Hematopoietic multipotent progenitor cell treated with erythropoietin and hydrocortisone succinate and interleukin-3 and kit ligand, for 8 days (in vitro differentiated cells): ENCODE measurements around the gene AMOTL2.

Experiments
- DNase-seq: peaks from one replicate; pipeline ENCODE4 v3.0.0-alpha.2; 2015

AMOTL2 gene

DNA sequence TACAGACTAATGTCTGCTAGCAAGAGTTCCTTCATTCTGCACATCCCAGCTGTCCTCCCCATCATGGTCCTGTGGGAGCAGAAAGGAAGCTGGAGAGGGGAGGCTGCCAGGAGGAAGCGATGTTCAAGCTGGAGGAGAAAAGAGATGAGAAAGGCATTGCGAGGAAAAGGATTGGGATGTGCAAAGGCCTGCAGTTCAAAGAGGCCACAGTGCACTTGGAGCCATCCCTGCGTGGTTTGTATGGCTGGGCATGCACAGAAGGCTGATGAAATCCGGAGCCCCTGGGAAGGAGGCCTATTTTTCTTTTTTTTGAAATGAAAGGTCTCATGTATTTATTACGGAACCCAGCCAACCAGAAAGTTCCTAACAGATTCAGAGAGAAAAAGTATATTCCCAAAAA lies 22.8 kb downstream of the AMOTL2 start:
- DNase-seq, result no peak

DNA sequence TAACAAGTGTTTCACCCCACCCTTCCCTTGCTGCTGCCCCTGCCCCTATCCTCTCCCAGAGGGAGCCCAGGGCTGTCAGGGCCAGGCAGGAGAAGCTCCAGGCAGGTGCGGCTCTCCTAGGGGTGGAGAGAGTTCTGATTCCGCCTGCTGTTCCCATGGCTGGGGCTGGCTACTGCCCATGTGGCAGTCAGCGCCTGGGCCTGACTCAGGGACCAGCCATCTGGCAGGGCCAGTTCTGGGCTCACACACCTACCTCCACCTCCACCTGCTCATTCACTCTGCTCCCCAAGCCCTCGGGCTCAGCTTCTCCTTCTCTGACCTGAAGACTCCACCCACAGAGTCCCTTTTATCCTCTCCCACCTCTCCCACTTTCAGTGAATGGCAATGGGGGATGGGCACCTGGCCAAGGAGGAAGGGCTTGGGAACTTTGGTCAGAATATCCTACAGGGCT lies 23.4 kb downstream of the AMOTL2 start:
- no peak for DNase-seq

DNA sequence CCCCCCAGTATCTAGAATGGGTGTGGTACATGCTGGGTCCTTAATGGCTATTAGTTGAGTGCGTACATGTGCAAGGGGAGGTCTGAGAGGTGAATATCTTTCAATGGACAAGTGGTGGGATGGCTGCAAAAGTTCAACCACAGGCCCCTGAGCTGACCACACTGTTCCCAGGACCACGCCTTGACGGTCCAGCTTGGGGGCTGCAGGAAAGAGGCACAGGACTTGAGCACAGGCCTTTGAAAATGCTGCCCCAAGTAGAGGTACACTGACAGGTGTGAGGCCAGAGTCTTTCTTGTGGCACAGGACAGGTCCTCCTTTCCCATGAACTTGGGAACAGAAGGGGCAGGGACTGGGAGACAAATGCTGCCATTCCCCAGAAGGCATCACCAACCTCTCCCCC lies 24.0 kb downstream of the AMOTL2 start:
- DNase-seq, result no peak

DNA sequence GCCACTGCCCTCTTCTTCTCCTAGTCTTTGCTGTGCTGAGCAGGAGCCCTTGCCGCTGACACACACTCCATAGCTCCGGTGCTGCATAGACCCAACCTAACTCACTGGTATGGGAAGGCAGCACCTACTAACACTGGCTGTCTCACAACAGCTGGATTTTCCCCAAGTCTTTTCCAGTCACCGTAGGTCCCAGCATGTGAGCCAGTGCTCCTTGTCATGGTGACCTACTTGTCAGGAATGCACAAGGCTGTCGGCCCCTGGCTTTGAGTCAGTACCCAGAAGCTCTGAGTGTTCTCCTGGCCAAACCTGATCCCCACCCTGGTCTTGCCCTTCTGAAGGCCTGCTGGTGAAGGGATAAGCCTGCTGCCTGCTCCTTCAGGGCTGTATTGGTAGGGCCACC lies 25.7 kb downstream of the AMOTL2 start:
- DNase-seq, result no peak

DNA sequence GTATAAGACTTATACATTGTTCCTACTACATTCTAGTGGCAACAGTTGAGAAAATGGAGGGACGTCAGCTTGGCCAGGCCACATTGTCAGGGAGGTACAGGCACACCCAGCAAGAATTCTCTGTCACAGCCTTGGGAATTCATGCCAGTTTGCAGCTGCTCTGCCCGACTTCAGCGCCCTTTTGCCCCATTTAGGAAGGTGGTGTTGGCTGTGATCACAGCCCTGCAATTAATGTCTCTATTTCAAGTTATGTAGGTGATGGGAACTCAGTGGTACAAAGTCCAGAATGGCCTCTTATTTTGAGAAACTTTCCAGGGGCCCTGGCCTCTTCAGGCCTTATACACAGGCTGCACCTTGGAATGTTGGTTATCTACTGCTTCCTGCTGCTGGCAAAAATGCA lies 26.7 kb downstream of the AMOTL2 start:
- no peak for DNase-seq

DNA sequence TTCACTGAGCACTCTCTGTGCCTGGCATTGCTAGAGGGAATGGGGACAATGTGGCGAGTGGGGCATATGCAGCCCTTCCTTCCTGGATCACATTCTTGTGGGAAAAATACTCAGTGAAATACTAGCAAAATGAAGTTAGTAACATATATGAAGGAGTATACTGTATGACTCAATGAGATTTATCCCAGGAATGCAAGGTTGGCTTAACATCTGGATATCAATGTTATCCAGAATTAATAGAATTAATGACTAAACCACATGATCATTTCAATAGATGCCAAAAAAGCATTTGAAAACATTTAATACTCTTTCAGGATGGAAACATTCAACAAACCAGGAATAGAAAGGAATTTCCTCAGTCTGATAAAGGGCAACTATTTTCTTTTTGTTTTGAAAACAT lies 27.5 kb downstream of the AMOTL2 start:
- DNase-seq, result no peak

DNA sequence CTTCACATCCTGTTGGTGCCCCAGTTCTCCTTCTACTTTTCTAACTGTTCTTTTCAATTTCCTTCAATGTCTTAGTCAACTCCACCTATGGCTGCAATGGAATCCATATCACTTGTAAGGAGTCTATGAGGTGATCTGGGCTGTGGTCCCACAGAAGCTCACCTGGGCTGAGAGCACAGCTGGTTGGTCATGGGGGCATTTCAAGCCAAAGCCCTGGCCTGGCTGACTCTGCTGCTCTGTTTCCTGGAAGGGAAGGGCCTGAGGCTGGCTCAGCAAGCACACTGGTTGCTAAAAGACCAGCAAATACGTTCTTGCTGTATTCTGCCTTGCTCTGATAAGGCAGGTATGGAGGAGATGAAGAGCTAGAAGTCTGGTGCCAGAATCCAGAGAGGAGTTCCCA lies 29.0 kb downstream of the AMOTL2 start:
- DNase-seq, result no peak

DNA sequence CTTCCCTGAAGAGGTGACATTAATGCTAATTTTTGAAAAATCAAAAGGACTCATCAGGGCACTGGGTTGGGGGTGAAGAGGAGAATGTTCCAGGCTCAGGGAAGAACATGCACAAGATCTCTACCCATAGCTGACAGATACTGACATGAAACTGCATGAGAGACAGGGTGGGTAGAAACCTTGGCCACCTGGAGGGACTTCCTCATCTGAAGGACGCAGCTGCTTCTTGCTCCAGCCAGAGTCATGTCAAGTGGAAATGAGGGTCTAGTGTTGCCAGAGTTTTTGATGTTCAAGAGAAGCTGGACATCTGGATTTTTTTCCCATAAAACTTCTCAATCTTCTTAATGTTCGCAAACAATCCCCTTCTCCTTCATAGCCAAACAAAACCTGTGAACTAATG lies 29.7 kb downstream of the AMOTL2 start:
- no peak for DNase-seq

DNA sequence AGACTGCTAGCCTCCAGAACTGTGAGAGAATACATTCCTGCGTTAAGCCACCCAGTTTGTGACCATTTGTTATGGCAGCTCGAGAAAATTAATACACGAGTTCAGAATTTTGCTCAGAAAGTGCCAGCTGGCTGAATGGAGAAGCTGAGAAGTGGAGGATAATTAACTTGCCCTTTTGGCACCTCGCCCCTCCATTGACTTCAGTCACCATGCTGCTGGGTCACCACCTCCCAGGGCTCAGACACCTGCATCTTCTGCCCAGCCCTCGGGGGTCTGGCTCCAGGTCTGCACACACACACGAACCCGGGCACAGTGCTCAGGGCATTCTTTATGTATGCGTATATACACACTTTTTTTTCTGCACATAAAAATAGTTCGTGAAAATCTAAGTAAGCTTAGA lies 32.0 kb downstream of the AMOTL2 start:
- no peak for DNase-seq

DNA sequence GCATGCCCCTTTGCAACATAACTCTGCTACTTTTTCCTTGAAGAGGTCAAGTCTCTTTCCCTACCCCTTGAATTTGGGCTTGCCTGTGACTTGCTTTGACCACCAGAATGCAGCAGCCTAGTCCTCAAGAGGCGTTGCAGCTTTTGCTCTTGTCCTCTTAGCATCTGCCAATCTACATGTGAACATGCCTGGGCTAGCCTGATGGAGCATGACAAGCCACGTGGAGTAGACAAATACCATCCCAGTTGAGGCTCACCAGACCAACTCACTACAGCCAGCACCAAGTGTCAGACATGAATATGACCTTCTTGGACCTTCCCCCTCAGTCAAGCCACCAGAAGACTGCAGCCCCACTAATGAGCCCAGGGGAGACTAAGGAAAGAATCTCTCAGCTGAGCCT lies 32.9 kb downstream of the AMOTL2 start:
- no peak for DNase-seq

DNA sequence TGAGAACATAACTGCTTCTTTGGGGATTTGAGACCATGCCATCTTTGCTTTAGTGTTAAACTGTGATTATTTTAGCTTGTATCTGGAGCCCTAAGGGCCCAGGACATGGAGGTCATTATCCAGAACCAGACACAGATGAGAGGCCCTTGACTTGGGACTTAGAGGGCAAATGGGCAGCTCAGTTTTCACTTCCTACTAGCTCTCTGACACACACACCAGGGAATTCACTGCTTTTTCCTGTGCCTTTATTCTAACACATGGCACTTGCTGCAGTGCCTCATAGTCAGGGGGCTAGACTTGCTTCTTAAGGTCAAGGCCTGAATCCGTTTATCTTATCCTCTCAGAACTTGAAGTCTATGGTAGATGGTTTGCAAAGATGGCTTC lies 33.3 kb downstream of the AMOTL2 start:
- no peak for DNase-seq

DNA sequence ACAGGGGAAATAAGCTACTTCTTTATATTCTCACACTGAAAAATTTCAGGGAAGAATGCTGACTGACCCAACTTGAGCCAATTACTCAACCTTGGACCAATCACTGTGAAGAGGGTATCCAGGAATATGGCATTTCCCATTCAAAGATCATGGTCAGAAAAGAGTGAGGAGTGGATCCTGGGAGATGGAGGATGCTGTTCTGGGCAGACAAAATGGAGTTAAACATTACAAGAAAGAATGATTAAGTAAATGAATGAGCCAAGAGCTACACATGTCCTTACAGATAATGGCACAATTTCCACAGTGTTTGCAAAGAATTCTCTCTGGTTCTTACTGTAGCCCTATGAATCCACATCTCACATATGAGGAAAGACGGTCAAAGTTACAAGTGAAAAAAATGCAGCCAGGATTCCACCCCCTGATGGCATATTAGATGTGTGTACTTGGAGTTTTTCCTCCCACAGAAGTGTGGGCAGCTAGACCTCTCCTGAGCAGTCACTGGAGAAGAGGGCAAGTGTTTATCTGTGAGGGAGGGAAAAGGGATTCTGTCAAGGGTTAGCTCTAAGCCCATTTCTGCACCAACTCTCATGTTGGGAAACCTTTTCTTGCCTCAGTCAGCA lies 33.8 kb downstream of the AMOTL2 start:
- DNase-seq, result no peak

DNA sequence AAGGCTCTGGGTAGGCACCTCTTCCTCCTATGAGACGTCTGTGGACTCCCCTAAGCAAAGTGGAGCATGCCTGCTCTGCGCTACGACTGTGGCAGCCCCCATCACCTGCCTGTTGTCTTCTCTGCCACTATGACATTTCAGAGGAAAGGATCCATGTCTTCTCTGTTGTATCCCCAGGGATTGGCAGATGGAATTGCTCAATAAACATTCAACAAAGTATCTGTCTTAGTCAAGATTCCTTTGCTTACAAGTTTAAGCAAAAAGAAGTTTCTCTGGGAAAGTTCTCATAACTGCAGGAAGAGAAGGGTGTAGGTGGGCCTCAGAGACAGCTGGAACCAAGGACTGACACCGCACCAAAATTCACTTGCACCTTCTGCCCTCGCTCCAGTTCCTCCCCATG lies 34.3 kb downstream of the AMOTL2 start:
- DNase-seq, result no peak

DNA sequence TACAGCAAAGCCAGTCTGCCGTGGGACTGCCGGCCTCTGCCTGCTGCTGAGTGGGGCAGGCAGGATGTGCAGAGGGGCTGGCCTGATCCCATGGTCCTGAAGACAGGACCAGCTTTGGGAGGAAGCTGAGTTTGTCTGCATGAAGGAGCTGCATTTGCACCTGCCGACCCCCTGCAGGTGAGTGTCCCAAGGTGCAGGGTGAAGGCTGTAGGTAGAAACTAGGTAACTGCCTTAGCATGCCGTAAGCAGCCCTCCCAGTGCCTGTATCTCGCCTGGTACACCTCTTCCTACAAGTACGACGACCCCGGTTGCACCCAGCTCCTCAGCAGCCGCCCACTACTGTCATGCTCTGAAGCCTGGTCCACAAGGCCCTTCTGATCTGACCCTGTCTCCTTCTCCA lies 34.9 kb downstream of the AMOTL2 start:
- DNase-seq, result no peak

DNA sequence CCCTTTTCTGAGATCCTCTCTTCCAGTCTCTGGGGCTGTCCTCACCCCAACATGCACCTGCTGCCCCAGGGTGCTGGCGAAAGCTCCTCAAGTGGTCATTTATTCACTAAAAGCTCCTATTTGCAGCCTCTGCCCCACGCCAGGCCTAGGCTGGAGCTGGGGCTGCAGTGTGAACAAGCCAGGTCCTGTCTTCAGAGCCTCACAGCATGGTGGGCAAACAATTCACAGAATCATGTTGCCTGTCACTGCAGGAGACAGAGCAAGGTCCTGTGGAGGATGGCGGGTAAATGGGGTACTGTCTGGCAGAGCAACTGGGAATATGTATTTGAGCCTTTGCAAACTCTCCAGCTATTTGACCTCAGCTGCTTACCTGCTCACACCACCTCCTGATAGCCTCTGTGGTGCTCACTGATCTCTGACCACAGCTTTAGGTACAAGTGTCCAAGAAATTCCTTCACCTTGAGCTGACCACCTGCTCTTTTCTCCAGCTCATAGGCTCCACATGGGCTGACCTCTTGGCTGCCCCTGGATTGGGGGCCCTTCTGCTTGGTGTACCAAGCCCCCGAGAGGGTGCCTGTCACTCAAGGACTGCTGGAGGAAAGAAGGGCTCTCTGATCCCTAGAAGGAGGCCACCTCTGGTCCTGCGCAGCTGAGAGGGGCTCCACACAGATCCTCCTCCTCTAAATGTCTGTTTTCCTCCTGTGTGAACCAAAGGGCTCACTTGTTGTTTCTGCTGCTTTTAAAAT lies 35.6 kb downstream of the AMOTL2 start:
- DNase-seq, result no peak

DNA sequence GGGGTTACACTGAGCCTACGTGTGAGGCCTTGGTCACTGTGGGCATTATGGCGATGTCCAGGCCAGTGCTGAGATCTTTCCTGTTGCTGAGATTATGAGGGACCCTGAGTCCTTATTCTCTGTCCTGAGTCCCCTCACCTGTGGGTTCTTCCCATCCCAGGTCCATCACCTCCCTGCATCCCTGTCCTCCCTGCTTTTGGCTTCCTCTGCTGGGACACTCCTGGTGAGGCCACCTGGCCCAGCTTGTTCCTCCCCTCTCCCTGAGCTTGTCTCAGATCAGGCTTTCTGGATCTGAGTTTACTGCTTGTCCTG lies 36.1 kb downstream of the AMOTL2 start:
- no peak for DNase-seq

DNA sequence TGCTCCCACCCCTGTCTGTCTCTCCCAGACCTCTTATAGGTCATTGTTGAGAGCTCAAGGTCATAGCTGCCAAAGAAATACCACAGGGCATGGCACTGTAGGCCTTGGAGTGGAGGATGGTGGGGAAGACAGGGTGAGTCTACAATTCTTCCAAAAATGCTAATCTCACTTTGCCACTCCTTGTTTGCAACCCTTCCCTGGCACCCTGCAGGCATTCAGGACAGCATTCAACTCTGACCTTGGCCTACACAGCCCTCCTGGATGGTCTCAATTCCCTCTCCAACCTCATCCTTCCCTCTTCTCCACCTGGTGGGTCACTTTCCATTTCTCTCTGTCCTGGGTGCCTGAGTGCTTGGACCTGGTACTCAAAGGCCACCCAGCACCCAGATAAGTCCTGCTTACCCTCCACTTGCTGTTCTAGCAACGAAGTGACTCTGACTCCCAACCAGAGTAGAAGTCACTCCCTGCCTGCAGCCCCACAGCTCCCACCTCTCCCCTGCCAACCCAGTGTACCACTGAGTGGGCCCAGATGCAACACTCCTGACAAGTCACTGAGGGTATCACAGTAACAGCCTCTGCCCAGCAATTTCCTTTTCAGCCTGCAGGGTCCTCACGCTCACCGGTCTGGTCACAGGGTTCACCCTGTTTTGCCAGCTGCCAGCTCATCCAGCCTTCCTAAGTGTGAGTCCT lies 36.6 kb downstream of the AMOTL2 start:
- DNase-seq, result no peak

DNA sequence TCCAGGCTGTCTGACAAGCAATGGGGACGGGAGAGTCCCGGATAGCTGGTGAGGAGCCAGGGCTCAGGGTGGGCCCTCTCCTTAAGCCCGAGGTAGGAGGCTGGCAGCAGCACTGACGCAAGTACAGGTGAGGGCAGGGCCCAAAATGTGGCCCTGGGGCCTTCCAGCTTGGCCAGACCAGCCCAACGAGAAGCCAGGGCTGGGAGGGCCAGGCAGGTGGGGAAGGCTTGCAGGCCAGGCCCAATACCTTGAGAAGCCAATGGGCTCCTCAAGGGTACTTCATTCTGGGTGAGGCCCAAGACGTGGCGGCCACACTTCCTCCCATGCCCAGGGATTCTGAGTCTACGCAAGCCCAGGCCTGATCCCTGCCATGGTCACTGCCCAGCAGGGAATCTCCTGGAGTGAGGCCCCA lies 37.2 kb downstream of the AMOTL2 start:
- DNase-seq, result no peak

DNA sequence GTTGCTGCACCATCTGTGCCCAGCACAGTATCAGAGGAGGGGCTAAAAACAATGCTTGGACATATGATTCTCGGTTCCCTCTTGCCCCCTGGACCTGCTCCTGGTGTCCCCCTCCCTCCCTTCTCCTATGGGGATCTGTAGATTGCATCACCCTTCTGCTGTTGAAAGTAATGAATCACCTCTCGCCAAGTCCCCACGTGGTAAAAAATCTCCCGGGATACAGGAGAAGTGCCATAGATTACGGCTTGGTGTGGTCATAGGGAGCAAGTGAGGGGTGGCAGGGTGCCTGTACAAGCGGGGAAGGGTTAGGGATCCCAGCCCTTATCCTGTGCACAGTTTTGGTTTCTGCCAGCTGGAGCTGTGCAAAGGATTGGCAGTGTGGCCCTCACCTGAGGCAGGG lies 37.7 kb downstream of the AMOTL2 start:
- no peak for DNase-seq

DNA sequence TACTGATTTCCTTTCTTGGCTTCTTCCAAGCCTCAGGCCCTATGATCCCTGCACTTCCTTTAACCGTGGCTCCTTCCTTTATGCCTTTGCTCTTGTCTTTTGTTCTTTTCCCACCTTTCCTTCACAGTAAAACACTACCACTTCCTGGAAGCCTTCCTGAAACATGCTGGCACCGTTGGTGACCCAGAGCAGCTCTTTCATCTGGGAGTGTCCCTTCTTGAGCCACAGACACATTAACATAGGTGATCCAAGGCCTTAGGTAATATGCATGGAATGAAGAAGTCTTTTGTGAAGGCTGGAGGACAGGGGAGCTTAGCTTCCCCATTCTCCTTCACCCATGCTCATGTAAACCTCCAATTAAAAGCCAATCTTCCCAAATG lies 39.4 kb downstream of the AMOTL2 start:
- no peak for DNase-seq

DNA sequence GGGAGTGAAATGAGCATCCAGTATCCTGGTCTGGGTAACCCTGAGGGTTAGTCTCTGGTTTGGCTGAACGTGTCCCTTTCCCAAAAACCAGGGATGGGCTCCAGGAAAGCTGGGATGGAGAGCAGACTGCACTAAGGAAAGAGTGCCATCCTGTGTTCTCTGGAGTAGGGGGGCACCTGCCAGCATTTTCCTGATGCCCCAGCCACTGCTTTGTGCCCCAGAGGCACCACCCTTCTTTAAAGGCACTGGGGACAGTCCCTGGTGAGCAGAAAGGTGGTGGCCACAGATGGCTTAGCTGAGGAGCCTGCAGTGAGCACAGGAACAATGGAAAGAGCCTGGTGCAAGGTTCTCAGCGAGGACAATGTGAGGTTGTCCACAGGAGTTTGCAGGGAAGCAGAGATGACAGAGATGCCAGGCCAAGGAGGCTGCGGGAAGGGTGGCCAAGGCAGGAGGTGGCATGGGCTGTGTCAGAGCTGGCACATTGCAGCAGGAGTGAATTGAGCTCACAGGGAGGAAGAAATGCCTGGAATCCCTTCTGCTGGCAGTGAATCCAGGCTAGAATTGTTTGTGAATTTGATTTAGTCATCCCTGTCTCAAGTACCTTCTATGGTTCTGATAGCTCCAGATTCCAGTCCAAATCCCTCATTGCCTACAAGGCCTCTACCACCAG lies 39.9 kb downstream of the AMOTL2 start:
- no peak for DNase-seq

DNA sequence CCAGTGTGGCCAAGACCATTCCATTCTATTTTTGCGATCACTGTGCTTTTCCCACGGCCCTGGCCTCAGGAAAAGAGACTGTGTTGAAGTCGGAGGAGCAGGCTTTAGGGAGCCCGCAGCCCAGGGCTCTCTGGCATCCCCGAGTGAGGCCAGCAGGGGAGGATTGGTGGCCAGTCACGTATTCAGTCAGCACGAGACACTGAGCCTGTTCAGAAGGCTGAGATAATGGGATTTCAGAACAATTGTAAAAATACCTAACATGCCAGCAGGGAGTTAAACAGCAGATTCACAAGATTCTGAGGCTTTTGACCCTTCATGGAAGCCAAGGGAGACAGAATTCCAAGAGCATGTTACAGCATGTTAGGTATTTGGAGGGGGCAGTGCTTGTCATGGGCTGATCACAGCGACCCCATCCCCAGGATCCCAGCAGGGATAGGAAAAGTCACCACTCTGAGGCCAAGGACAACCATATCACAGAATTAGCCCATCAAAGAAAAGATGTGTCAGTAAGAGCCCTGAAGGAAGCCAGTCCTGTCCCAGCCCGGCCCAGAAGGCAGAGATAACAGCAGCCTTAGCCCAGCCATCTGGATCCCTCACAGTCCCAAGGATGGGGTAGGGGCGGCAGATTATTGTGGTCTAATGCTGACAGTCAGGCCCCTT lies 40.6 kb downstream of the AMOTL2 start:
- DNase-seq, result no peak

DNA sequence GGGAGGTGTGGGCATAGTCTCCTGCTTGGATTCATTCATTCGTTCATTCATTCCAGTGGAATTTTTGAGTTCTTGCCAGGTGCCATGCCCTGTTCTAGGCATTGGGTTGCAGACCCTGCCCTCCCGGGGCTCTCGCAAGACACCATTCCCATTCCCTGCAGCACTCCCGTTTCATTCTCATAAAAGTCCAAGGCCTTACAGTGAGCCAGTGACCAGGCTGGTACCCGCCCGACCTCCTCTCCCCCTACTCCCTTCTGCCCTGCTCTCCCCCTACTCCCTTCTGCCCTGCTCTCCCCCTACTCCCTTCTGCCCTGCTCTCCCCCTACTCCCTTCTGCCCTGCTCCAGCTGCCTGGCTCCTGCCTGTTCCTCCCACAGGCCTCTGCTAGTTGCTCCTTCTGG lies 41.9 kb downstream of the AMOTL2 start:
- DNase-seq, result no peak

DNA sequence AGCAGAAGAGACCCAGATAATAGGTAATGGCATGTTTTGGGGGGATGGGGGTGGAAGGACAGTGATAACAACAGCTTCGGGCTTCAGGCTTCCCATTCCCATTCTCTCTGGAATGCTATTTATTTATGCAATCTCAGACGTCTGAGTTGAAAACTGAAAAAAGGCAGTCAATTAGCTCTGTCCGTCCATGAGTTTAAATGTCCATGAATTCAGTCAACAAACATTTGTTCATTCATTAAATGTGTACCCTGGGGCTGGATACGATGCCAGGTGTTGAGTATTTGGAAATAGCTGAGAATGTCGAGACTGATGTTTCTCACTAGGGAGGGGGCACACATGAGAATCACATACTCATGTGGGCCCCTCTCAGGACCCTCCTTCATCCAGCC lies 42.4 kb downstream of the AMOTL2 start:
- no peak for DNase-seq
